A549 (cell line): Measurements from ENCODE around the gene HDAC3. TPM values are rescaled to one million over a fixed set of nuclear protein-coding genes. Genes with fewer than 3 reads are reported as not detected.

Source experiments
- ATAC-seq, 2 experiments: fragments of 200-7000 bp in 1 of 2; fragments of >200 bp in 1 of 2; cut with Nextera tagmentation in 1 of 2; cut with Tn5 transposase in 1 of 2; 3 replicates each; pipeline versions ENCODE4 v1.8.0 to v1.9.1; 2018 to 2020; ENCODE audit warnings: mild to moderate bottlenecking in 1 of 2, moderate library complexity in 1 of 2
- CTCF ChIA-PET: fragments of 300-600 bp; sonication (Branson Sonifier 250); formaldehyde crosslinking; extraction: SDS; loops from one replicate; lab custom pipeline; 2021; ENCODE audit warnings: antibody characterized with exemption, inconsistent platforms; lab: Yijun Ruan, JAX
- POLR2A ChIA-PET: fragments of 350-600 bp; formaldehyde crosslinking; extraction: SDS; loops from one replicate; lab custom pipeline; 2021; ENCODE audit warnings: antibody characterized with exemption, inconsistent platforms; lab: Yijun Ruan, JAX
- DNase-seq, 2 experiments: peaks; one replicate each; pipeline versions ENCODE4 v3.0.0 to v3.0.0-alpha.2; 2011 to 2016; ENCODE audit warnings: low read depth in 1 of 2, low spot score in 1 of 2
- FAIRE-seq: peaks from 2 replicates; lab custom pipeline; 2011; peaks lifted over from hg19 to GRCh38; lab: Jason Lieb, UNC
- H3K27ac ChIP-seq, 2 experiments: fragments of >200 bp; sonication (Bioruptor Twin); formaldehyde crosslinking; 3 replicates each; pipeline ENCODE4 v1.5.1; 2016 to 2017
- H3K4me1 ChIP-seq: fragments of >200 bp; sonication (Bioruptor Twin); formaldehyde crosslinking; 3 replicates; pipeline ENCODE4 v1.6.1; 2016
- H3K4me2 ChIP-seq: fragments of >200 bp; sonication (Bioruptor Twin); formaldehyde crosslinking; 3 replicates; pipeline ENCODE4 v1.6.1; 2016
- H3K4me3 ChIP-seq: fragments of >200 bp; sonication (Bioruptor Twin); formaldehyde crosslinking; 3 replicates; pipeline ENCODE4 v1.5.1; 2016
- H3K9me3 ChIP-seq: fragments of >200 bp; sonication (Bioruptor Twin); formaldehyde crosslinking; 3 replicates; pipeline ENCODE4 v1.6.1; 2016
- ATOH8 ChIP-seq: fragments of 250-450 bp; sonication (Bioruptor Pico); IDR thresholded peaks from 2 replicates; pipeline ENCODE4 v1.5.0; 2020; ENCODE audit warnings: low read depth, mild to moderate bottlenecking, moderate library complexity
- BCL3 ChIP-seq: fragments of >200 bp; sonication (Bioruptor Twin); formaldehyde crosslinking; IDR thresholded peaks from 3 replicates; pipeline ENCODE4 v1.6.1; 2016
- BHLHE40 ChIP-seq: IDR thresholded peaks from 2 replicates; pipeline ENCODE4 v1.6.1; 2012; ENCODE audit warnings: low read depth, low read length, inconsistent platforms
- CBX2 ChIP-seq: fragments of 200-600 bp; sonication (generic); IDR thresholded peaks from 2 replicates; pipeline ENCODE4 v1.6.1; 2016; ENCODE audit warnings: low read depth, mild to moderate bottlenecking, borderline replicate concordance
- CEBPB ChIP-seq, 2 experiments: fragments of >200 bp in 1 of 2; sonication (Bioruptor Twin) in 1 of 2; formaldehyde crosslinking in 1 of 2; IDR thresholded peaks; 2 replicates each; pipeline ENCODE4 v1.6.1; 2012 to 2016
- CHD2 ChIP-seq: fragments of 150-350 bp; IDR thresholded peaks from 2 replicates; pipeline ENCODE4 v1.6.1; 2014; ENCODE audit warnings: low read length; ENCODE audit not compliant: partially characterized antibody
- ELK1 ChIP-seq: fragments of 150-350 bp; IDR thresholded peaks from 2 replicates; pipeline ENCODE4 v1.6.1; 2014; ENCODE audit warnings: low read depth, mild to moderate bottlenecking, low read length
- EP300 ChIP-seq, 2 experiments: fragments of >200 bp; sonication (Bioruptor Twin); formaldehyde crosslinking; IDR thresholded peaks; 2 replicates in 1 of 2; 3 replicates in 1 of 2; pipeline ENCODE4 v1.6.1; 2016 to 2017
- FOSL2 ChIP-seq, 2 experiments: fragments of 450-650 bp in 1 of 2; fragments of >200 bp in 1 of 2; sonication (Bioruptor Twin) in 1 of 2; formaldehyde crosslinking; IDR thresholded peaks; 2 replicates each; pipeline versions ENCODE4 v1.5.0 to v1.6.1; 2016 to 2020; ENCODE audit warnings: mild to moderate bottlenecking in 1 of 2, moderate library complexity in 1 of 2
- HES2 ChIP-seq: fragments of >200 bp; sonication (Bioruptor Twin); formaldehyde crosslinking; IDR thresholded peaks from 2 replicates; pipeline ENCODE4 v1.6.1; 2016
- HEYL ChIP-seq: fragments of 250-450 bp; sonication (Bioruptor Pico); IDR thresholded peaks from 2 replicates; pipeline ENCODE4 v1.8.0; 2021; ENCODE audit warnings: mild to moderate bottlenecking, moderate library complexity
- KDM1A ChIP-seq: fragments of 200-600 bp; sonication (generic); IDR thresholded peaks from 2 replicates; pipeline ENCODE4 v1.6.1; 2016; ENCODE audit warnings: low read depth, mild to moderate bottlenecking
- MAZ ChIP-seq: fragments of 150-350 bp; IDR thresholded peaks from 2 replicates; pipeline ENCODE4 v1.6.1; 2014; ENCODE audit warnings: antibody characterized with exemption, low read depth, low read length, borderline replicate concordance
- MYC ChIP-seq: IDR thresholded peaks from 2 replicates; pipeline ENCODE4 v1.6.1; 2012; ENCODE audit warnings: mild to moderate bottlenecking, inconsistent platforms, low read length, improper control_type of control experiment, borderline replicate concordance
- NFE2L2 ChIP-seq: fragments of 150-350 bp; conservative IDR thresholded peaks from 2 replicates; pipeline ENCODE4 v1.6.1; 2014; ENCODE audit warnings: low read length
- REST ChIP-seq: fragments of 200-600 bp; sonication (generic); IDR thresholded peaks from 2 replicates; pipeline ENCODE4 v1.6.1; 2016; ENCODE audit warnings: antibody characterized with exemption, mild to moderate bottlenecking, moderate library complexity
- RNF2 ChIP-seq: fragments of 200-600 bp; sonication (generic); IDR thresholded peaks from 2 replicates; pipeline ENCODE4 v1.6.1; 2016; ENCODE audit warnings: low read depth, mild to moderate bottlenecking, antibody characterized with exemption, moderate library complexity, borderline replicate concordance
- SREBF2 ChIP-seq: fragments of 450-650 bp; IDR thresholded peaks from 2 replicates; pipeline ENCODE4 v1.6.1; 2014; ENCODE audit warnings: mild to moderate bottlenecking, moderate library complexity
- TFCP2L1 ChIP-seq: fragments of 250-450 bp; sonication (Bioruptor Pico); IDR thresholded peaks from 2 replicates; pipeline ENCODE4 v1.5.0; 2021; ENCODE audit warnings: mild to moderate bottlenecking
- ZC3H11A ChIP-seq: fragments of 450-650 bp; IDR thresholded peaks from 2 replicates; pipeline ENCODE4 v1.6.1; 2014; ENCODE audit warnings: antibody characterized with exemption, mild to moderate bottlenecking
- WGBS: methylation state at CpG from one replicate; pipeline ENCODE4 v1.1.6; 2017; ENCODE audit errors: missing lambda C conversion rate; 5-methylcytosine and 5-hydroxymethylcytosine counted together
- polyA plus RNA-seq, 4 experiments: library from polyadenylated mRNA; depleted of rRNA in 3 of 4; stranded (reverse); fragments of >200 nt; fragmentation: RNase III in 1 of 4; extraction: RNeasy Plus Mini Kit Qiagen cat#74134 plus additional on column Dnase treatment in 1 of 4; gene quantifications; 2 replicates in 3 of 4; 3 replicates in 1 of 4; pipeline ENCODE4 v1.2.3, GENCODE V29; 2011 to 2017

Gene HDAC3
- polyA plus RNA-seq, 2 of the 4 experiments (the other 2 are of a cell fraction), result 51.1 to 67.3 TPM

GRCh38 chr5:141656396-141656795, 19.7 kb upstream of the HDAC3 start (continued):
- TF ChIP-seq BCL3, result no peak
- no peak for TF ChIP-seq SREBF2

GRCh38 chr5:141655020-141655419, 18.4 kb upstream of the HDAC3 start:
- WGBS, result 84% methylated on average over 7 of the region's 7 CpGs
- CTCF ChIA-PET, result interaction anchor here (1.1 to 2.1 kb wide), 2 partner anchors 10 to 305 kb away, joined by 6 to 13 read pairs; no protein-coding TSS in a partner anchor

More at GRCh38 chr5:141655020-141655419, 18.4 kb upstream of the HDAC3 start:
- TF ChIP-seq MAZ, result no peak
- no peak for TF ChIP-seq CEBPB (IDR thresholded peaks at IDR 0.05)
- TF ChIP-seq KDM1A, result no peak
- TF ChIP-seq BHLHE40, result no peak
- TF ChIP-seq CBX2, result no peak
- TF ChIP-seq FOSL2 (IDR thresholded peaks at IDR 0.05), result no peak
- no peak for TF ChIP-seq FOSL2 (CRISPR knock-in tag; IDR thresholded peaks at IDR 0.05)
- TF ChIP-seq ATOH8 (CRISPR knock-in tag), result no peak
- TF ChIP-seq NFE2L2, result no peak
- no peak for TF ChIP-seq TFCP2L1
- TF ChIP-seq MYC, result no peak
- no peak for TF ChIP-seq HEYL (CRISPR knock-in tag)
- TF ChIP-seq ELK1, result no peak
- TF ChIP-seq ZC3H11A, result no peak
- TF ChIP-seq CHD2, result no peak
- TF ChIP-seq EP300 (IDR thresholded peaks at IDR 0.05), result no peak
- TF ChIP-seq HES2, result no peak
- no peak for TF ChIP-seq RNF2
- no peak for TF ChIP-seq REST
- no peak for FAIRE-seq
- Histone ChIP-seq H3K27ac (no peak overlapping the region), H3K4me1 (peaks cover 12% of the 10 kb centered on the region), H3K9me3 (no peaks in the 10 kb centered on the region), H3K4me3 (no peak overlapping the region), H3K4me2 (no peak overlapping the region)
- no peak for DNase-seq
- POLR2A ChIA-PET, result interaction anchor here (1.1 kb wide), 1 partner anchor 18 kb away, joined by 7 read pairs; the partner anchor contains the start of genes HDAC3 and RELL2
- no peak for ATAC-seq
